ENCODE data around the gene DSCAM.
"Not testable (repeated sequence)": the region's sequence is repeated elsewhere in the genome, so short reads cannot be mapped to it uniquely, and the experiment has no call there.

The DSCAM gene

GRCh38 chr21:40067751-40068150 is 779.2 kb downstream of the DSCAM start:
- no peak for DNase-seq

- DNase-seq: no peak
These were observed 780.7 kb downstream of the DSCAM start for GRCh38 chr21:40066221-40066620.

- no peak for DNase-seq
These were observed 786.8 kb downstream of the DSCAM start for GRCh38 chr21:40060083-40060677.

- no peak for DNase-seq
These were observed 789.6 kb downstream of the DSCAM start for GRCh38 chr21:40057331-40057730.

GRCh38 chr21:40056031-40056430 is 790.9 kb downstream of the DSCAM start:
- DNase-seq: no peak

GRCh38 chr21:40054403-40054802 is 792.6 kb downstream of the DSCAM start:
- DNase-seq: no peak

GRCh38 chr21:40053007-40053406 is 794.0 kb downstream of the DSCAM start:
- DNase-seq: no peak

- no peak for DNase-seq
These were observed 794.7 kb downstream of the DSCAM start for GRCh38 chr21:40052276-40052675.

- DNase-seq: no peak
These were observed 795.2 kb downstream of the DSCAM start for GRCh38 chr21:40051801-40052200.

GRCh38 chr21:40049931-40050290 is 797.0 kb downstream of the DSCAM start:
- no peak for DNase-seq

GRCh38 chr21:40049031-40049930 is 797.7 kb downstream of the DSCAM start:
- no peak for DNase-seq

GRCh38 chr21:40047993-40048730 is 798.8 kb downstream of the DSCAM start:
- DNase-seq: no peak

GRCh38 chr21:40047211-40047610 is 799.7 kb downstream of the DSCAM start:
- no peak for DNase-seq

- DNase-seq: no peak
These were observed 803.1 kb downstream of the DSCAM start for GRCh38 chr21:40043866-40044265.

- no peak for DNase-seq
These were observed 803.5 kb downstream of the DSCAM start for GRCh38 chr21:40043423-40043822.

- DNase-seq: no peak
These were observed 805.5 kb downstream of the DSCAM start for GRCh38 chr21:40041446-40041845.

GRCh38 chr21:40033156-40033782 is 813.7 kb downstream of the DSCAM start:
- DNase-seq: not testable (repeated sequence)

GRCh38 chr21:40029888-40030287 is 817.1 kb downstream of the DSCAM start:
- DNase-seq: no peak

- not testable (repeated sequence) for DNase-seq
These were observed 818.6 kb downstream of the DSCAM start for GRCh38 chr21:40028393-40028792.

- no peak for DNase-seq
These were observed 825.2 kb downstream of the DSCAM start for GRCh38 chr21:40021558-40022351.

- no peak for DNase-seq
These were observed 826.3 kb downstream of the DSCAM start for GRCh38 chr21:40020651-40021050.

GRCh38 chr21:40018871-40019475 is 828.0 kb downstream of the DSCAM start:
- DNase-seq: no peak
